Measurements from ENCODE around the gene RSRC2.

- TF ChIP-seq CTCF (IDR thresholded peaks at IDR 0.05; ENCODE audit: borderline replicate concordance, extremely low read depth, low read length, poor library complexity, severe bottlenecking) (no peak), EZH2 (IDR thresholded peaks at IDR 0.05; ENCODE audit: borderline replicate concordance, low read depth, low read length, severe bottlenecking) (no peak)
These were observed 6.1 kb downstream of the RSRC2 start for GRCh38 chr12:122520676-122521075.
